Choroid plexus epithelial cell (primary cell): ENCODE results near the gene CCDC24.

ENCODE experiments used
- DNase-seq: peaks from one replicate; pipeline ENCODE4 v3.0.0-alpha.2; 2010; ENCODE audit warnings: low read depth
- H3K4me3 ChIP-seq: 2 replicates; pipeline ENCODE4 v1.5.1; 2011; ENCODE audit warnings: low read depth, mild to moderate bottlenecking, control low read depth, low read length, moderate library complexity
- TF ChIP-seq, protein P1 (sequence below): conservative IDR thresholded peaks from 2 replicates; pipeline ENCODE4 v1.5.1; 2011; ENCODE audit warnings: low read depth, mild to moderate bottlenecking, control low read depth, inconsistent platforms, low read length, moderate library complexity

The CCDC24 gene

DNA sequence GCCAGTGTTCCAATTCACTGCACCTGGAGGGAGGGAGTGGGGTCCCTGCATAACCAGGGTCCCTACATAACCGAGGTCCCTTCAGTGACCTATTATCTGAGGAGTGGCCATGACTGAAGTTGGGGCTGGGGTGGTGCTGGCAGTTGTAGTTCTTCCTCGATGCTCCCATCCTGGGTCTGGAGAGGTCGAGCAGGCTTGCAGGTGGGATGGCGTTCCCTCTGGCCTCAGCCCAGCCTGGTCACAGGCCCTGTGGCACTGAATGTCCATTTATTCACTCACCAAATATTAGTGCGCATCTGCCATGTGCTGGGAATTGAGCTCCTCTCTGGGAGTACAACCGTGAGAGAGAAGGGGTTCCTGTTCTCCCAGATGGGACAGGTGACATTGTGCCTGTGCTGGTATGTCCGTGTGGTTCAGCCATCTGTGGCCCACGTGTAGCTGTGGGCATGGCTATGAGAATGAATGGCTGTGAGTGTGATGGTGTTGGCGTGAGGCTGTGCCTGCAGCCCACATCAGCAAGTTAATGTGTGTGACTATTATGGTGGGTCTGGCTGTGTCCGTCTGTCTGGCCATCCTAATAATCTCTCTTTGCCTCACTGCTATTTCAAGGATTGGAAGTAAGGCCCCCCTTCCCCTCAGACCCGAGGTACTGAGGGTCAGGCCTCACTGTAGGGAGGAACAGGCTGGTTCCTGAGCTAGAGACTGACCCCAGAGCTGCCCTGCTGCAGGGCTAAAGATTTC, 43.7 kb downstream of the CCDC24 start:
- H3K4me3 ChIP-seq = no peak overlapping the region
- no peak for DNase-seq
- TF ChIP-seq, protein P1, sequence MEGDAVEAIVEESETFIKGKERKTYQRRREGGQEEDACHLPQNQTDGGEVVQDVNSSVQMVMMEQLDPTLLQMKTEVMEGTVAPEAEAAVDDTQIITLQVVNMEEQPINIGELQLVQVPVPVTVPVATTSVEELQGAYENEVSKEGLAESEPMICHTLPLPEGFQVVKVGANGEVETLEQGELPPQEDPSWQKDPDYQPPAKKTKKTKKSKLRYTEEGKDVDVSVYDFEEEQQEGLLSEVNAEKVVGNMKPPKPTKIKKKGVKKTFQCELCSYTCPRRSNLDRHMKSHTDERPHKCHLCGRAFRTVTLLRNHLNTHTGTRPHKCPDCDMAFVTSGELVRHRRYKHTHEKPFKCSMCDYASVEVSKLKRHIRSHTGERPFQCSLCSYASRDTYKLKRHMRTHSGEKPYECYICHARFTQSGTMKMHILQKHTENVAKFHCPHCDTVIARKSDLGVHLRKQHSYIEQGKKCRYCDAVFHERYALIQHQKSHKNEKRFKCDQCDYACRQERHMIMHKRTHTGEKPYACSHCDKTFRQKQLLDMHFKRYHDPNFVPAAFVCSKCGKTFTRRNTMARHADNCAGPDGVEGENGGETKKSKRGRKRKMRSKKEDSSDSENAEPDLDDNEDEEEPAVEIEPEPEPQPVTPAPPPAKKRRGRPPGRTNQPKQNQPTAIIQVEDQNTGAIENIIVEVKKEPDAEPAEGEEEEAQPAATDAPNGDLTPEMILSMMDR = no peak

GRCh38 chr1:44035726-44036408, 44.5 kb downstream of the CCDC24 start:
- peak; percentile 30 for DNase-seq
- no peak overlapping the region for H3K4me3 ChIP-seq
- TF ChIP-seq, protein P1 = peak; percentile 36

DNA sequence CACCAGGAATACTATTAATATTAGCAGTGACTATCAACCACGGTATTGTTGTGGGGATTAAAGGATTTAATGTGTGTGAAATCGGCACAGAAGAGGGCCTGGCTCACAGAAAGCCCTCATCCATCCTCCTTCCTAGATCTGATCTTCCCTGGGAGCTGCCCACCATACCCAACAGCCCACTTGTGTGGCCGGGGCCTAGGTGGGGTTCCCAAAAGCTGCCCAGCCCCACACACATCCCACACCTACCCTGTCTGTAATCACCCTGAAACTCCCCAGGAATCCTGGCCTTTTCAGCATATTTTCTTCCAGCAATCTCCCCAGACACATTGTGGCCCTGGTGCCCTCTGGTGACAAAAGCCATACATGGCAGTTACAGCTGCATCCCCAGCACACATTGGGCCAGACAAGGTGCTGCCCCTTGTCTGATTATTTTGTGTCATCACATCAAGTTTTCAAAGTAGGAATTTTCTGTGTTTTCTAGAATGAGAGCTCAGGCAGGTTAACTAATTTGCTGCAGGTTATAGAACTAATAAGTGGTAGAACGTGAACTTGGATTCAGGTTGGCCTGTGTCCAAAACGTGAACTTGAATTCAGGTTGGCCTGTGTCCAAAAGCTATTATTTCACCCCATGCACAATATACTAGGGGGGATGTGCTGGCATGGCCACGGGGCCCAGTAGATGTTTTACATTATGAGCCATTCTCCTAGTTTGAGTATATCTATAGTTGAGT, 45.2 kb downstream of the CCDC24 start:
- peak; percentile 72 for DNase-seq
- no peak overlapping the region for H3K4me3 ChIP-seq
- TF ChIP-seq, protein P1 = peak; percentile 76

- H3K4me3 ChIP-seq = no peak overlapping the region
- no peak for DNase-seq
- TF ChIP-seq, protein P1 = no peak
Measured at GRCh38 chr1:44037154-44037553, 45.8 kb downstream of the CCDC24 start.

DNA sequence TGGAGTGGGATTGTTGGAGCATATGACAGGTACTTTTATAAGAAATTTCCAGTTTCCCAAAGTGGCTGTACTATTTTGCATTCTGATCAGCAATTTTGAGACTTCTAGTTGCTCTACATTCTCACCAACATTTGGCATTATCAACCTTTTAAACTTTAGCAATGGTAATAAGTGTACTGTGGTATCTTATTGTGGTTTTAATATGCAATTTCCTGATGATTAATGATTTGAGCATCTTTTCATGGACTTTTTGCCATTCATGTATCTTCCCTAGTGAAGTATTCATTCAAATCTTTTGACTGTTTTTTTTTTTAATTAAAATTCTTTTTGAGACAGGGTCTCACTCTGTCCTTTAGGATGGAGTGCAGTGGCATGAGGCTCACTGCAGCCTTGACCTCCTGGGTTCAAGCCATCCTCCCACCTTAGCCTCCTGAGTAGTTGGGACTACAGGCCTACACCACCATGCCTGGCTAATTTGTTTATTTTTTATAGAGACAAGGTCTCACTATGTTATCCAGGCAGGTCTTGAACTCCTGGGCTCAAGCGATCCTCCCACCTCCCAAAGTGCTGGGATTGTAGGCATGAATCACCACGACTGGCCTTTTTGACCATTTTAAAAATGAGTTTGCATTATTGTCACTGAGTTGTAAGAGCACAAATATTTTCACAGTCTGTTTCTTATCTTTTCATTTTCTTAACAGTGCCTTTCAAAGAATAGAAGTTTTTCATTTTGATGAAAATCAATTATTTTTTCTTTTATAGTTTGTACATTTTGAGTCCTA, 47.7 kb downstream of the CCDC24 start:
- H3K4me3 ChIP-seq = no peak overlapping the region
- TF ChIP-seq, protein P1 = no peak
- peak; percentile 50 for DNase-seq

- no peak overlapping the region for H3K4me3 ChIP-seq
- TF ChIP-seq, protein P1 = no peak
- DNase-seq = no peak
Measured at GRCh38 chr1:44040418-44040817, 49.0 kb downstream of the CCDC24 start.
